ENCODE data around the gene KCNC4.

- TF ChIP-seq POLR2AphosphoS5 (IDR thresholded peaks at IDR 0.05) (no peak), CTCF (IDR thresholded peaks at IDR 0.05) (no peak)
Measured at GRCh38 chr1:110221119-110221518, 11.0 kb downstream of the KCNC4 start.
